Cardiac fibroblast (primary cell): Measurements from ENCODE around the gene STX7.
A peak's percentile ranks its signal among the peaks of the same experiment; 100 is the strongest.

Experiments
- DNase-seq, 2 donors: peaks; one replicate each; pipeline versions ENCODE4 v3.0.0 to v3.0.0-alpha.2; 2010; ENCODE audit warnings: low read depth in 2 of 2
- H3K4me3 ChIP-seq, 2 donors: replicated peaks in 1 of 2; 1 replicate in 1 of 2; 2 replicates in 1 of 2; pipeline ENCODE4 v1.5.1; 2011; ENCODE audit warnings: low read depth in 2 of 2, low read length in 2 of 2, mild to moderate bottlenecking in 2 of 2, moderate library complexity in 1 of 2
- CTCF ChIP-seq: IDR thresholded peaks from one replicate; pipeline ENCODE4 v1.5.1; 2011; ENCODE audit warnings: low read depth, mild to moderate bottlenecking, low read length, inconsistent platforms

STX7 gene

GRCh38 chr6:132465530-132466485, 47.1 kb downstream of the STX7 start:
- DNase-seq = no peak
- no peak for TF ChIP-seq CTCF
- H3K4me3 ChIP-seq = no peak overlapping the region

- peak in 1 of 2 donors; percentile 26 for DNase-seq
These were observed 48.2 kb downstream of the STX7 start for GRCh38 chr6:132464538-132465256.

GRCh38 chr6:132461958-132462357, 51.0 kb downstream of the STX7 start:
- no peak for TF ChIP-seq CTCF
- H3K4me3 ChIP-seq = no peak overlapping the region
- DNase-seq = no peak

More at GRCh38 chr6:132464538-132465256, 48.2 kb downstream of the STX7 start:
- no peak overlapping the region for H3K4me3 ChIP-seq
- TF ChIP-seq CTCF = no peak

GRCh38 chr6:132459605-132459952, 53.3 kb downstream of the STX7 start:
- no peak for DNase-seq
- no peak overlapping the region for H3K4me3 ChIP-seq
- TF ChIP-seq CTCF = no peak

- no peak for DNase-seq
- no peak for TF ChIP-seq CTCF
- no peak overlapping the region for H3K4me3 ChIP-seq
These were observed 53.9 kb downstream of the STX7 start for GRCh38 chr6:132458887-132459604.

- no peak for TF ChIP-seq CTCF
- DNase-seq = peak in 1 of 2 donors; percentile 35
These were observed 56.2 kb downstream of the STX7 start for GRCh38 chr6:132456700-132457143.

More at GRCh38 chr6:132456700-132457143, 56.2 kb downstream of the STX7 start:
- H3K4me3 ChIP-seq = no peak overlapping the region
